Measurements from ENCODE around the gene DYSF.

DNA sequence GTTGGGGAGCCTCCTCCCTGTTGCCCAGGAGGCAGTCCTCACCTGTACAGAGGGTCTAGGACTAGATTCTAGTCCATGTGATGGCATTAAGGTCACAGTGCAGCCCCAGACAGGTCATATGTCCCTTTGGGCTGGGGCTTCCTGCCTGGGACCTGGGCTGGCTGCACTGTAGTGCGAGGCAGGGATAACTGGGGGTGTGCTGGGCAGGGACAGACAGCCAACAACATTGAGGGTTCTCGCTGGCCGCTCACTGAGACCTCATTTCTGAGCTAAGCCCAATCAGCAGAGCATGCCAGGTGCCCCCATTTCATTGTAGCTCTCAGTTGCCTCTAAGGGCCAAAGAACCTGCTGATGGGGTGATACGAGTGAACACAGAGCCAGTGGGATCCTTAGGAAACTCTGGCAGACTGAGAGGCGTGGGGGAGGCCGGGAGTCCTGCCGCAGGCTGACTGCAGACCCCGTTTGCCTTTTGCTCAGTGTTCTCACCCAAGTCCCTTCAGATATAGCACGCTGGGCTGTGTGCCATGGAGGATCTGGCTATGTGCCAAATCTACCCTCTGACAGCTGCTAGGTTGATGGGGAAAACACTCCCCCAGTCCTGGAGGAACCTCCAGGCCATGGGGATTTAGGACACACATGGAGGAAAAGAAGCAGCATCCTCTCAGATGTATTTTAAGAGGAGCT, 51.9 kb downstream of the DYSF start:
- TF ChIP-seq POLR2A (IDR thresholded peaks at IDR 0.05; ENCODE audit: low read length) = no peak
- no peak for TF ChIP-seq GATA1 (IDR thresholded peaks at IDR 0.05; ENCODE audit: low read depth, low read length)
